ENCODE measurements around the gene LDLRAD1. TPM values are rescaled to one million over a fixed set of nuclear protein-coding genes. Genes with fewer than 3 reads are reported as not detected.

The LDLRAD1 gene
- total and polyA plus RNA-seq, 2 of the 13 experiments (the other 11 are each of a cell fraction or from before 2014, with no cell fraction given): 2.5 to 14.0 TPM

- no peak for TF ChIP-seq E2F2 (CRISPR knock-in tag; IDR thresholded peaks at IDR 0.05; ENCODE audit: borderline replicate concordance)
- TF ChIP-seq PHF20 (CRISPR knock-in tag; IDR thresholded peaks at IDR 0.05): no peak; the same call in none of the 2 replicates
- peak; percentile 28; the same call in 1 of the 2 replicates for TF ChIP-seq ZNF670 (CRISPR knock-in tag; IDR thresholded peaks at IDR 0.05; ENCODE audit: borderline replicate concordance)
- 0 out of 2 replicates have a peak, but pooled peaks have one; percentile 62 for TF ChIP-seq ZNF343 (CRISPR knock-in tag; IDR thresholded peaks at IDR 0.05)
- no peak for TF ChIP-seq ZNF34 (CRISPR knock-in tag; IDR thresholded peaks at IDR 0.05; ENCODE audit: borderline replicate concordance)
- TF ChIP-seq ZNF720 (CRISPR knock-in tag; IDR thresholded peaks at IDR 0.05): no peak
- TF ChIP-seq ZNF552 (CRISPR knock-in tag; IDR thresholded peaks at IDR 0.05; ENCODE audit: borderline replicate concordance): no peak
- no peak; the same call in 1 of the 2 replicates for TF ChIP-seq SAFB2 (CRISPR knock-in tag; IDR thresholded peaks at IDR 0.05; ENCODE audit: borderline replicate concordance, low read depth)
- TF ChIP-seq ZNF331 (CRISPR knock-in tag; IDR thresholded peaks at IDR 0.05): peak; percentile 38; the same call in 1 of the 2 replicates
- peak; percentile 76; the same call in 1 of the 2 replicates for TF ChIP-seq ZNF567 (CRISPR knock-in tag; IDR thresholded peaks at IDR 0.05; ENCODE audit: borderline replicate concordance)
- TF ChIP-seq PPARG (CRISPR knock-in tag; conservative IDR thresholded peaks at IDR 0.05): 0 out of 2 replicates have a peak, but pooled peaks have one; percentile 23
- peak; percentile 22 for TF ChIP-seq REPIN1 (CRISPR knock-in tag; IDR thresholded peaks at IDR 0.05; ENCODE audit: borderline replicate concordance, low read depth)
- TF ChIP-seq CREBL2 (CRISPR knock-in tag; IDR thresholded peaks at IDR 0.05; ENCODE audit: borderline replicate concordance): no peak
- no peak for TF ChIP-seq ZNF639 (CRISPR knock-in tag; conservative IDR thresholded peaks at IDR 0.05)
- TF ChIP-seq ZFP62 (CRISPR knock-in tag; IDR thresholded peaks at IDR 0.05): no peak
- 0 out of 2 replicates have a peak, but pooled peaks have one; percentile 51 for TF ChIP-seq ZXDC (CRISPR knock-in tag; IDR thresholded peaks at IDR 0.05)
- TF ChIP-seq HMGA1 (CRISPR knock-in tag; conservative IDR thresholded peaks at IDR 0.05): no peak
- TF ChIP-seq NBN (conservative IDR thresholded peaks at IDR 0.05): no peak
- no peak for TF ChIP-seq RBM22 (optimal IDR thresholded peaks at IDR 0.05; ENCODE audit: low read length)
- TF ChIP-seq ZSCAN9 (CRISPR knock-in tag; IDR thresholded peaks at IDR 0.05; ENCODE audit: borderline replicate concordance): peak; percentile 65
- TF ChIP-seq AHR (CRISPR knock-in tag; IDR thresholded peaks at IDR 0.05): no peak
- no peak for TF ChIP-seq ZNF577 (CRISPR knock-in tag; IDR thresholded peaks at IDR 0.05; ENCODE audit: borderline replicate concordance, low read depth)
- TF ChIP-seq ZNF558 (CRISPR knock-in tag; IDR thresholded peaks at IDR 0.05; ENCODE audit: borderline replicate concordance): no peak
- no peak for TF ChIP-seq CENPT (CRISPR knock-in tag; IDR thresholded peaks at IDR 0.05; ENCODE audit: low read depth)
- TF ChIP-seq NFIC (IDR thresholded peaks at IDR 0.05; ENCODE audit: low read length): no peak
- peak; percentile 55; the same call in 1 of the 2 replicates for TF ChIP-seq ERF (CRISPR knock-in tag; IDR thresholded peaks at IDR 0.05)
These were observed 35.2 kb upstream of the LDLRAD1 start, which contains the start of the genes TCEANC2 and TMEM59 (continued) for GRCh38 chr1:54052934-54053744.

All from HepG2 (cell line).